Neural progenitor cell (in vitro differentiated cells): ENCODE data around the gene FAM163B. TPM values are rescaled to one million over a fixed set of nuclear protein-coding genes. Genes with fewer than 3 reads are reported as not detected.

Source experiments
- DNase-seq: peaks from one replicate; pipeline ENCODE4 v3.0.0-alpha.2; 2016; ENCODE audit warnings: low spot score
- H2AFZ ChIP-seq: fragments of 200-600 bp; sonication (generic); replicated peaks from 2 replicates; pipeline ENCODE4 v1.6.1; 2016; ENCODE audit warnings: antibody characterized with exemption
- H3F3A ChIP-seq: fragments of 200-600 bp; sonication (generic); 2 replicates; pipeline ENCODE4 v1.6.1; 2016; ENCODE audit warnings: antibody characterized with exemption, low read depth
- H3K27ac ChIP-seq: fragments of 200-600 bp; sonication (generic); 2 replicates; pipeline ENCODE4 v1.5.1; 2016; ENCODE audit warnings: mild to moderate bottlenecking
- H3K27me3 ChIP-seq: fragments of 200-600 bp; sonication (generic); 2 replicates; pipeline ENCODE4 v1.6.1; 2016; ENCODE audit warnings: mild to moderate bottlenecking, moderate library complexity
- H3K36me3 ChIP-seq: fragments of 200-600 bp; sonication (generic); 2 replicates; pipeline ENCODE4 v1.5.1; 2016
- H3K4me1 ChIP-seq: fragments of 200-600 bp; sonication (generic); 2 replicates; pipeline ENCODE4 v1.6.1; 2016; ENCODE audit warnings: mixed run types
- H3K4me2 ChIP-seq: fragments of 200-600 bp; sonication (generic); 2 replicates; pipeline ENCODE4 v1.6.1; 2016
- H3K4me3 ChIP-seq: fragments of 200-600 bp; sonication (generic); 2 replicates; pipeline ENCODE4 v1.5.1; 2016
- H3K79me2 ChIP-seq: fragments of 200-600 bp; sonication (generic); 2 replicates; pipeline ENCODE4 v1.6.1; 2016; ENCODE audit warnings: low read depth
- H3K9ac ChIP-seq: fragments of 200-600 bp; sonication (generic); 2 replicates; pipeline ENCODE4 v1.6.1; 2016
- H3K9me3 ChIP-seq: fragments of 200-600 bp; sonication (generic); 2 replicates; pipeline ENCODE4 v1.5.1; 2016; ENCODE audit warnings: low read depth
- H4K20me1 ChIP-seq: fragments of 200-600 bp; sonication (generic); 2 replicates; pipeline ENCODE4 v1.6.1; 2016; ENCODE audit warnings: low read depth
- H3K27ac Mint-ChIP-seq: 3 replicates; pipeline ENCODE4 v1.8.0; 2021; ENCODE audit warnings: mixed read lengths
- H3K27me3 Mint-ChIP-seq: 2 replicates; pipeline ENCODE4 v1.8.0; 2022; ENCODE audit warnings: low read depth, mild to moderate bottlenecking, inconsistent platforms, moderate library complexity, mixed read lengths; ENCODE audit not compliant: insufficient read depth
- H3K36me3 Mint-ChIP-seq: 3 replicates; pipeline ENCODE4 v1.8.0; 2021; ENCODE audit warnings: mixed read lengths
- H3K4me1 Mint-ChIP-seq: 3 replicates; pipeline ENCODE4 v1.8.0; 2021; ENCODE audit warnings: mixed read lengths
- H3K4me3 Mint-ChIP-seq: 3 replicates; pipeline ENCODE4 v1.8.0; 2021; ENCODE audit warnings: mild to moderate bottlenecking, moderate library complexity, mixed read lengths
- H3K9me3 Mint-ChIP-seq: 3 replicates; pipeline ENCODE4 v1.8.0; 2020; ENCODE audit warnings: mixed read lengths
- EZH2 ChIP-seq: fragments of 200-600 bp; sonication (generic); IDR thresholded peaks from 2 replicates; pipeline ENCODE4 v1.6.1; 2017; ENCODE audit warnings: antibody characterized with exemption, mild to moderate bottlenecking, moderate library complexity
- EZH2phosphoT487 ChIP-seq: fragments of 200-600 bp; sonication (generic); IDR thresholded peaks from 2 replicates; pipeline ENCODE4 v1.6.1; 2017; ENCODE audit warnings: antibody characterized with exemption
- total RNA-seq: library from RNA; depleted of rRNA; stranded (reverse); fragments of >200 nt; gene quantifications from 2 replicates; pipeline ENCODE4 v1.2.3, GENCODE V29; 2015; ENCODE audit warnings: low replicate concordance
- TF ChIP-seq, protein P1 (sequence below): fragments of 200-600 bp; sonication (generic); IDR thresholded peaks from 2 replicates; pipeline ENCODE4 v1.5.1; 2017; ENCODE audit warnings: antibody characterized with exemption, mild to moderate bottlenecking

FAM163B gene
- total RNA-seq, 1 donor from 2014 or later, result not detected

GRCh38 chr9:133552236-133552635 lies 57.0 kb downstream of the FAM163B start:
- H3F3A ChIP-seq, result peaks cover 5% of the 10 kb centered on the region
- Mint-ChIP-seq H3K27ac (no peak overlapping the region), H3K36me3 (no peaks in the 10 kb centered on the region), H3K9me3 (no peaks in the 10 kb centered on the region), H3K27me3 (peaks cover 10% of the 10 kb centered on the region), H3K4me3 (no peak overlapping the region), H3K4me1 (peaks cover 12% of the 10 kb centered on the region)
- H3K4me2 ChIP-seq, result no peak overlapping the region
- H3K4me1 ChIP-seq, result peaks cover 7% of the 10 kb centered on the region
- no peak overlapping the region for H3K4me3 ChIP-seq
- H3K36me3 ChIP-seq, result no peaks in the 10 kb centered on the region
- H3K9ac ChIP-seq, result no peak overlapping the region
- no peaks in the 10 kb centered on the region for H3K79me2 ChIP-seq
- TF ChIP-seq EZH2phosphoT487, result no peak
- no peak for TF ChIP-seq EZH2
- TF ChIP-seq, protein P1, sequence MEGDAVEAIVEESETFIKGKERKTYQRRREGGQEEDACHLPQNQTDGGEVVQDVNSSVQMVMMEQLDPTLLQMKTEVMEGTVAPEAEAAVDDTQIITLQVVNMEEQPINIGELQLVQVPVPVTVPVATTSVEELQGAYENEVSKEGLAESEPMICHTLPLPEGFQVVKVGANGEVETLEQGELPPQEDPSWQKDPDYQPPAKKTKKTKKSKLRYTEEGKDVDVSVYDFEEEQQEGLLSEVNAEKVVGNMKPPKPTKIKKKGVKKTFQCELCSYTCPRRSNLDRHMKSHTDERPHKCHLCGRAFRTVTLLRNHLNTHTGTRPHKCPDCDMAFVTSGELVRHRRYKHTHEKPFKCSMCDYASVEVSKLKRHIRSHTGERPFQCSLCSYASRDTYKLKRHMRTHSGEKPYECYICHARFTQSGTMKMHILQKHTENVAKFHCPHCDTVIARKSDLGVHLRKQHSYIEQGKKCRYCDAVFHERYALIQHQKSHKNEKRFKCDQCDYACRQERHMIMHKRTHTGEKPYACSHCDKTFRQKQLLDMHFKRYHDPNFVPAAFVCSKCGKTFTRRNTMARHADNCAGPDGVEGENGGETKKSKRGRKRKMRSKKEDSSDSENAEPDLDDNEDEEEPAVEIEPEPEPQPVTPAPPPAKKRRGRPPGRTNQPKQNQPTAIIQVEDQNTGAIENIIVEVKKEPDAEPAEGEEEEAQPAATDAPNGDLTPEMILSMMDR, result no peak
- no peak overlapping the region for H2AFZ ChIP-seq
- no peaks in the 10 kb centered on the region for H3K9me3 ChIP-seq
- no peaks in the 10 kb centered on the region for H3K27me3 ChIP-seq
- H3K27ac ChIP-seq, result no peak overlapping the region
- H4K20me1 ChIP-seq, result no peaks in the 10 kb centered on the region
- no peak for DNase-seq

DNA sequence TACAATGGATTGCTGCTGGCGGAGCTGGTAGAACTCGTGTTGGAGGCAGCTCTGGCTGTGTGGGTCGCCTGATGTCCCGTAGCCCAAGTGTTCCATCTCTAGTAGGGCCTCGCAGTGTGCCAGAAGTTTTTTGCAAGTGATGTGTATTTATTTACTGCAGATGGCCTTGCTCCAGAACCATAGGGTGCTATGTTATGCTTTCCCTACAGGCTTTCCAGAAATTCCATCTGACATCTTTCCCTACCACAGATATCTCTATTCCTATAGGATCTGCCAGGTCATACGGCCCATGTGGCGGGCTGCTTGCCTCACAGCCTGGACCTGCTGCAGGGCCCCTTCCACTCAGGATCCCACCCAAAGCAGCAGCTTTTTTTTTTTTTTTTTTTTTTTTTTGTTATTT lies 57.7 kb downstream of the FAM163B start:
- Histone ChIP-seq H3K36me3 (no peaks in the 10 kb centered on the region), H3K4me1 (peaks cover 7% of the 10 kb centered on the region), H3K27me3 (no peaks in the 10 kb centered on the region), H2AFZ (no peak overlapping the region), H3F3A (peaks cover 5% of the 10 kb centered on the region), H3K27ac (no peak overlapping the region), H3K9ac (no peak overlapping the region), H4K20me1 (no peaks in the 10 kb centered on the region), H3K79me2 (no peaks in the 10 kb centered on the region), H3K4me2 (no peak overlapping the region), H3K4me3 (no peak overlapping the region), H3K9me3 (no peaks in the 10 kb centered on the region)
- H3K27ac Mint-ChIP-seq, result no peak overlapping the region
- DNase-seq, result no peak
- H3K4me1 Mint-ChIP-seq, result peaks cover 11% of the 10 kb centered on the region
- H3K27me3 Mint-ChIP-seq, result peaks cover 10% of the 10 kb centered on the region
- no peak for TF ChIP-seq EZH2phosphoT487
- TF ChIP-seq, protein P1, result no peak
- no peak for TF ChIP-seq EZH2
- H3K9me3 Mint-ChIP-seq, result no peaks in the 10 kb centered on the region
- no peaks in the 10 kb centered on the region for H3K36me3 Mint-ChIP-seq
- no peak overlapping the region for H3K4me3 Mint-ChIP-seq

DNA sequence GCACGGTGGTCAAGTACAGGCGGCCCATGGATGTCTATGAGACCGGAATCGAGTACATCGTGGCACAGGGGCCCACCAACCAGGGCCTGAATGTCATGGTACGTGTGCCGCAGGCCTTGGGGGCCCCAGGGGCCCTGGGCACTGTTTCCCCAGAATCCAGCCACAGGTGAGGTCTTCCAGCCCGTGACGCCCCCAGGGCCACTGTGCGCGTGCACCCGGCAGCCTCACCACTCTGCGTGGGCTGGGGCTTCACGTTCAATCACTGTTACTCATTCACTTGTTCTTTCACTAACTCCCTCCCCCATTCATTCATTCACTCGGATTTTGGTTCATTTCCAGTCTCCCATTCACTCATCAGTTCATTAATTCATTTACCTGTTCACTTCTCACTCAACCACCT lies 62.1 kb downstream of the FAM163B start:
- no peak for DNase-seq
- H4K20me1 ChIP-seq, result no peaks in the 10 kb centered on the region
- H3K4me3 ChIP-seq, result no peak overlapping the region
- H3K27me3 ChIP-seq, result no peaks in the 10 kb centered on the region
- peaks cover 5% of the 10 kb centered on the region for H3K4me1 Mint-ChIP-seq
- no peak overlapping the region for H3K27ac Mint-ChIP-seq
- no peak overlapping the region for H2AFZ ChIP-seq
- no peak overlapping the region for H3K4me2 ChIP-seq
- H3K4me1 ChIP-seq, result no peaks in the 10 kb centered on the region
- no peak overlapping the region for H3K27ac ChIP-seq
- H3K27me3 Mint-ChIP-seq, result peaks cover 2% of the 10 kb centered on the region
- no peak overlapping the region for H3K9ac ChIP-seq
- no peak overlapping the region for H3K4me3 Mint-ChIP-seq
- no peaks in the 10 kb centered on the region for H3K9me3 ChIP-seq
- H3K36me3 ChIP-seq, result no peaks in the 10 kb centered on the region
- no peak for TF ChIP-seq EZH2
- no peak for TF ChIP-seq EZH2phosphoT487
- TF ChIP-seq, protein P1, result no peak
- no peaks in the 10 kb centered on the region for H3F3A ChIP-seq
- H3K79me2 ChIP-seq, result no peaks in the 10 kb centered on the region
- H3K9me3 Mint-ChIP-seq, result no peaks in the 10 kb centered on the region
- H3K36me3 Mint-ChIP-seq, result no peaks in the 10 kb centered on the region
